Activated CD8-positive, alpha-beta memory T cell treated with anti-CD3 and anti-CD28 coated beads for 48 hours (primary cell): Measurements from ENCODE around the gene WDR27.
"Not testable (repeated sequence)": the region's sequence is repeated elsewhere in the genome, so short reads cannot be mapped to it uniquely, and the experiment has no call there.

Experiments
- DNase-seq, 3 experiments: peaks; one replicate each; pipeline ENCODE4 v3.0.0-alpha.2; 2020; ENCODE audit warnings: low read depth in 2 of 3, low spot score in 2 of 3

The WDR27 gene

GRCh38 chr6:169452117-169452868 is 249.5 kb downstream of the WDR27 start:
- DNase-seq = no peak

GRCh38 chr6:169451065-169451838 is 250.6 kb downstream of the WDR27 start:
- no peak for DNase-seq

GRCh38 chr6:169450097-169450496 is 251.7 kb downstream of the WDR27 start:
- no peak for DNase-seq

GRCh38 chr6:169449221-169449620 is 252.6 kb downstream of the WDR27 start:
- DNase-seq = no peak

- no peak for DNase-seq
These were observed 255.9 kb downstream of the WDR27 start for GRCh38 chr6:169445661-169446581.

GRCh38 chr6:169445227-169445626 is 256.6 kb downstream of the WDR27 start:
- no peak for DNase-seq

GRCh38 chr6:169441292-169441691 is 260.5 kb downstream of the WDR27 start:
- DNase-seq = no peak

GRCh38 chr6:169439710-169440109 is 262.1 kb downstream of the WDR27 start:
- DNase-seq = no peak

GRCh38 chr6:169434554-169434953 is 267.3 kb downstream of the WDR27 start:
- DNase-seq = not testable (repeated sequence)

- no peak for DNase-seq
These were observed 272.8 kb downstream of the WDR27 start for GRCh38 chr6:169429001-169429400.

- no peak for DNase-seq
These were observed 273.3 kb downstream of the WDR27 start for GRCh38 chr6:169428532-169428931.

GRCh38 chr6:169427856-169428255 is 274.0 kb downstream of the WDR27 start:
- no peak for DNase-seq

GRCh38 chr6:169426611-169427010 is 275.2 kb downstream of the WDR27 start:
- no peak for DNase-seq

- no peak for DNase-seq
These were observed 276.0 kb downstream of the WDR27 start for GRCh38 chr6:169425628-169426370.

GRCh38 chr6:169424821-169425240 is 277.0 kb downstream of the WDR27 start:
- DNase-seq = no peak

GRCh38 chr6:169424149-169424804 is 277.6 kb downstream of the WDR27 start:
- DNase-seq = no peak

- no peak for DNase-seq
These were observed 280.1 kb downstream of the WDR27 start for GRCh38 chr6:169421586-169422264.

- DNase-seq = no peak
These were observed 280.8 kb downstream of the WDR27 start for GRCh38 chr6:169420912-169421543.

GRCh38 chr6:169417101-169417500 is 284.7 kb downstream of the WDR27 start:
- no peak for DNase-seq
